ENCODE data around the gene ZNF174. TPM values are rescaled to one million over a fixed set of nuclear protein-coding genes. Genes with fewer than 3 reads are reported as not detected.

Gene ZNF174
- polyA plus RNA-seq, 1 donor from 2014 or later = 13.0 TPM

- TF ChIP-seq, protein P1, sequence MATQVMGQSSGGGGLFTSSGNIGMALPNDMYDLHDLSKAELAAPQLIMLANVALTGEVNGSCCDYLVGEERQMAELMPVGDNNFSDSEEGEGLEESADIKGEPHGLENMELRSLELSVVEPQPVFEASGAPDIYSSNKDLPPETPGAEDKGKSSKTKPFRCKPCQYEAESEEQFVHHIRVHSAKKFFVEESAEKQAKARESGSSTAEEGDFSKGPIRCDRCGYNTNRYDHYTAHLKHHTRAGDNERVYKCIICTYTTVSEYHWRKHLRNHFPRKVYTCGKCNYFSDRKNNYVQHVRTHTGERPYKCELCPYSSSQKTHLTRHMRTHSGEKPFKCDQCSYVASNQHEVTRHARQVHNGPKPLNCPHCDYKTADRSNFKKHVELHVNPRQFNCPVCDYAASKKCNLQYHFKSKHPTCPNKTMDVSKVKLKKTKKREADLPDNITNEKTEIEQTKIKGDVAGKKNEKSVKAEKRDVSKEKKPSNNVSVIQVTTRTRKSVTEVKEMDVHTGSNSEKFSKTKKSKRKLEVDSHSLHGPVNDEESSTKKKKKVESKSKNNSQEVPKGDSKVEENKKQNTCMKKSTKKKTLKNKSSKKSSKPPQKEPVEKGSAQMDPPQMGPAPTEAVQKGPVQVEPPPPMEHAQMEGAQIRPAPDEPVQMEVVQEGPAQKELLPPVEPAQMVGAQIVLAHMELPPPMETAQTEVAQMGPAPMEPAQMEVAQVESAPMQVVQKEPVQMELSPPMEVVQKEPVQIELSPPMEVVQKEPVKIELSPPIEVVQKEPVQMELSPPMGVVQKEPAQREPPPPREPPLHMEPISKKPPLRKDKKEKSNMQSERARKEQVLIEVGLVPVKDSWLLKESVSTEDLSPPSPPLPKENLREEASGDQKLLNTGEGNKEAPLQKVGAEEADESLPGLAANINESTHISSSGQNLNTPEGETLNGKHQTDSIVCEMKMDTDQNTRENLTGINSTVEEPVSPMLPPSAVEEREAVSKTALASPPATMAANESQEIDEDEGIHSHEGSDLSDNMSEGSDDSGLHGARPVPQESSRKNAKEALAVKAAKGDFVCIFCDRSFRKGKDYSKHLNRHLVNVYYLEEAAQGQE (IDR thresholded peaks at IDR 0.05; ENCODE audit: borderline replicate concordance) = no peak
Measured at GRCh38 chr16:3408561-3409197, 7.7 kb downstream of the ZNF174 start (continued).

DNA sequence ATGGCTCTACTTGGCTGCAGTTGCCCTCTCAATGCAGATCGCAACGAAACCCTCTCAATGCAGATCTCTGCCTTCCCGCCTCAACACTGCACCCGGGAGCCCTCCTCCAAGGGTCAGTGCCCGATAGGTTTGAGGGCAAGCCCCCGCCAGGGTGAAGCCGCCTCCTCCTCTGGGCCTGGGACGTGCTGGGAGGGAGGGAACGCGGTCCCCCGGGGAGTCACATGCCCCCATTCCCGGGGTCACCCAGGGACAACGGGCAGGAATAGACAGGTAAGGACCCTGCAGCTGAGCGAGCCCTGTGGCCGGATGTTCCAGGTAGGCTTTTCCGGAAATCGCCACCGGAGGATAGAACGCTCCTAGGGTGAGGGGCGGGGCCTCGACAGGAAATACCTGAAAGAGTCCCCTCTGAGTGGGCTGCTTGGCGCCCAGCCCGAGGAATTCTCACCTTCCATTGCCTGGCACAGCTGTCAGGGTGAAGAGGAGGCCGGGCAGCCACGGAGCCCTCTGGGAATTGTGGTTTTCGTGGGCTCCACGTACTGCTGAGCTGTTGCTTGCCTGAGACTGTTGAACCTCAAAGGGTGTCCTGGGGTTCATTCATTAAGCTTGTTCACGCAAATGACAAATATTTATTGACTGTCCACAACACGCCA, 12.8 kb downstream of the ZNF174 start:
- H4K20me1 ChIP-seq (ENCODE audit: insufficient read depth) = no peaks in the 10 kb centered on the region
- H3F3A ChIP-seq (ENCODE audit: insufficient read depth, low read length, poor library complexity, severe bottlenecking) = no peaks in the 10 kb centered on the region
- H3K9me3 ChIP-seq (ENCODE audit: low read length) = peaks cover 19% of the 10 kb centered on the region
- no peak overlapping the region for H2AFZ ChIP-seq (ENCODE audit: low read depth, low read length)
- TF ChIP-seq, protein P2, sequence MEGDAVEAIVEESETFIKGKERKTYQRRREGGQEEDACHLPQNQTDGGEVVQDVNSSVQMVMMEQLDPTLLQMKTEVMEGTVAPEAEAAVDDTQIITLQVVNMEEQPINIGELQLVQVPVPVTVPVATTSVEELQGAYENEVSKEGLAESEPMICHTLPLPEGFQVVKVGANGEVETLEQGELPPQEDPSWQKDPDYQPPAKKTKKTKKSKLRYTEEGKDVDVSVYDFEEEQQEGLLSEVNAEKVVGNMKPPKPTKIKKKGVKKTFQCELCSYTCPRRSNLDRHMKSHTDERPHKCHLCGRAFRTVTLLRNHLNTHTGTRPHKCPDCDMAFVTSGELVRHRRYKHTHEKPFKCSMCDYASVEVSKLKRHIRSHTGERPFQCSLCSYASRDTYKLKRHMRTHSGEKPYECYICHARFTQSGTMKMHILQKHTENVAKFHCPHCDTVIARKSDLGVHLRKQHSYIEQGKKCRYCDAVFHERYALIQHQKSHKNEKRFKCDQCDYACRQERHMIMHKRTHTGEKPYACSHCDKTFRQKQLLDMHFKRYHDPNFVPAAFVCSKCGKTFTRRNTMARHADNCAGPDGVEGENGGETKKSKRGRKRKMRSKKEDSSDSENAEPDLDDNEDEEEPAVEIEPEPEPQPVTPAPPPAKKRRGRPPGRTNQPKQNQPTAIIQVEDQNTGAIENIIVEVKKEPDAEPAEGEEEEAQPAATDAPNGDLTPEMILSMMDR (IDR thresholded peaks at IDR 0.05; ENCODE audit: poor library complexity, severe bottlenecking) = no peak
- no peak for TF ChIP-seq EP300 (conservative IDR thresholded peaks at IDR 0.05; ENCODE audit: poor library complexity, severe bottlenecking)
- TF ChIP-seq, protein P1 (IDR thresholded peaks at IDR 0.05; ENCODE audit: borderline replicate concordance) = no peak
- no peak for TF ChIP-seq POLR2AphosphoS5 (IDR thresholded peaks at IDR 0.05)
- TF ChIP-seq MXI1 (conservative IDR thresholded peaks at IDR 0.05; ENCODE audit: poor library complexity, severe bottlenecking) = no peak
- TF ChIP-seq EZH2 (IDR thresholded peaks at IDR 0.05; ENCODE audit: borderline replicate concordance, insufficient read depth, low read length, poor library complexity, severe bottlenecking) = no peak
- TF ChIP-seq RAD21 (conservative IDR thresholded peaks at IDR 0.05) = no peak
- no peak for TF ChIP-seq SMC3 (conservative IDR thresholded peaks at IDR 0.05; ENCODE audit: poor library complexity)
- no peak for TF ChIP-seq TAF1 (IDR thresholded peaks at IDR 0.05; ENCODE audit: low read depth)
- H3K27me3 ChIP-seq (ENCODE audit: insufficient read depth, low read depth, low read length) = no peaks in the 10 kb centered on the region
- no peaks in the 10 kb centered on the region for H3K79me2 ChIP-seq (replicated peaks; ENCODE audit: insufficient read depth, low read length)
- H3K36me3 ChIP-seq (ENCODE audit: insufficient read depth, low read length) = peaks cover 16% of the 10 kb centered on the region
- no peak overlapping the region for H3K27ac ChIP-seq (ENCODE audit: low read length)
- H3K4me3 ChIP-seq (ENCODE audit: low read length) = no peak overlapping the region
- H3K9ac ChIP-seq (ENCODE audit: low read length) = no peak overlapping the region
- no peaks in the 10 kb centered on the region for H3K9me2 ChIP-seq (ENCODE audit: insufficient read depth, low read length)
- H3K4me2 ChIP-seq (ENCODE audit: low read length) = no peak overlapping the region

Data from neural cell (in vitro differentiated cells).